ENCODE results near the gene MRM2.

DNA sequence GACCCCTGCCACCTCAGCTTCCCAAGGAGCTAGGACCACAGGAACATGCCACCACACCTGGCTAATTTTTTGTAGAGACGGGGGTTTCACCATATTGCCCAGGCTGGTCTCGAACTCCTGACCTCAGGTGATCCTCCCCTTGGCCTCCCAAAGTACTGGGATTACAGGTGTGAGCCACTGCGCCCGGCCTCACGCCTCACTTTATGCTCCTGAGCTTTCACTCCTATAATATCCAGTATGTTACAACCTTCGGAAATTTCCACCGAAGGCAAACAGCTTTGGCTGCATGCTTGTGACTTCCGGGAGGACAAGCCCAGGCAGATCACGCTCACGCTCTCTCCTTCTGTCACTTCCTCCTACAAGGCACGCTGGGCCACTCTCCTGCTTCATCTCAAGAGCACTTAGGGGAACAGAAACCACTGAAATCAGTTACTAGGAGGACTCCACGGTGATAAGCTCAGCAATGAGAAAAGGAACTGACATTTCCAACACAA lies 4.8 kb downstream of the MRM2 start:
- TF ChIP-seq, protein P1, sequence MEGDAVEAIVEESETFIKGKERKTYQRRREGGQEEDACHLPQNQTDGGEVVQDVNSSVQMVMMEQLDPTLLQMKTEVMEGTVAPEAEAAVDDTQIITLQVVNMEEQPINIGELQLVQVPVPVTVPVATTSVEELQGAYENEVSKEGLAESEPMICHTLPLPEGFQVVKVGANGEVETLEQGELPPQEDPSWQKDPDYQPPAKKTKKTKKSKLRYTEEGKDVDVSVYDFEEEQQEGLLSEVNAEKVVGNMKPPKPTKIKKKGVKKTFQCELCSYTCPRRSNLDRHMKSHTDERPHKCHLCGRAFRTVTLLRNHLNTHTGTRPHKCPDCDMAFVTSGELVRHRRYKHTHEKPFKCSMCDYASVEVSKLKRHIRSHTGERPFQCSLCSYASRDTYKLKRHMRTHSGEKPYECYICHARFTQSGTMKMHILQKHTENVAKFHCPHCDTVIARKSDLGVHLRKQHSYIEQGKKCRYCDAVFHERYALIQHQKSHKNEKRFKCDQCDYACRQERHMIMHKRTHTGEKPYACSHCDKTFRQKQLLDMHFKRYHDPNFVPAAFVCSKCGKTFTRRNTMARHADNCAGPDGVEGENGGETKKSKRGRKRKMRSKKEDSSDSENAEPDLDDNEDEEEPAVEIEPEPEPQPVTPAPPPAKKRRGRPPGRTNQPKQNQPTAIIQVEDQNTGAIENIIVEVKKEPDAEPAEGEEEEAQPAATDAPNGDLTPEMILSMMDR (IDR thresholded peaks at IDR 0.05): no peak
- TF ChIP-seq, protein P2, sequence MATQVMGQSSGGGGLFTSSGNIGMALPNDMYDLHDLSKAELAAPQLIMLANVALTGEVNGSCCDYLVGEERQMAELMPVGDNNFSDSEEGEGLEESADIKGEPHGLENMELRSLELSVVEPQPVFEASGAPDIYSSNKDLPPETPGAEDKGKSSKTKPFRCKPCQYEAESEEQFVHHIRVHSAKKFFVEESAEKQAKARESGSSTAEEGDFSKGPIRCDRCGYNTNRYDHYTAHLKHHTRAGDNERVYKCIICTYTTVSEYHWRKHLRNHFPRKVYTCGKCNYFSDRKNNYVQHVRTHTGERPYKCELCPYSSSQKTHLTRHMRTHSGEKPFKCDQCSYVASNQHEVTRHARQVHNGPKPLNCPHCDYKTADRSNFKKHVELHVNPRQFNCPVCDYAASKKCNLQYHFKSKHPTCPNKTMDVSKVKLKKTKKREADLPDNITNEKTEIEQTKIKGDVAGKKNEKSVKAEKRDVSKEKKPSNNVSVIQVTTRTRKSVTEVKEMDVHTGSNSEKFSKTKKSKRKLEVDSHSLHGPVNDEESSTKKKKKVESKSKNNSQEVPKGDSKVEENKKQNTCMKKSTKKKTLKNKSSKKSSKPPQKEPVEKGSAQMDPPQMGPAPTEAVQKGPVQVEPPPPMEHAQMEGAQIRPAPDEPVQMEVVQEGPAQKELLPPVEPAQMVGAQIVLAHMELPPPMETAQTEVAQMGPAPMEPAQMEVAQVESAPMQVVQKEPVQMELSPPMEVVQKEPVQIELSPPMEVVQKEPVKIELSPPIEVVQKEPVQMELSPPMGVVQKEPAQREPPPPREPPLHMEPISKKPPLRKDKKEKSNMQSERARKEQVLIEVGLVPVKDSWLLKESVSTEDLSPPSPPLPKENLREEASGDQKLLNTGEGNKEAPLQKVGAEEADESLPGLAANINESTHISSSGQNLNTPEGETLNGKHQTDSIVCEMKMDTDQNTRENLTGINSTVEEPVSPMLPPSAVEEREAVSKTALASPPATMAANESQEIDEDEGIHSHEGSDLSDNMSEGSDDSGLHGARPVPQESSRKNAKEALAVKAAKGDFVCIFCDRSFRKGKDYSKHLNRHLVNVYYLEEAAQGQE (IDR thresholded peaks at IDR 0.05; ENCODE audit: insufficient read depth in 1 of 2, low read depth in 2 of 2, low read length in 1 of 2): no peak
- TF ChIP-seq POLR2AphosphoS5 (IDR thresholded peaks at IDR 0.05; ENCODE audit: low read depth, low read length): no peak
